ENCODE results near the gene RBM20. TPM values are rescaled to one million over a fixed set of nuclear protein-coding genes. Genes with fewer than 3 reads are reported as not detected.

The RBM20 gene
- total RNA-seq, 1 donor from 2014 or later: 0.58 TPM

DNA sequence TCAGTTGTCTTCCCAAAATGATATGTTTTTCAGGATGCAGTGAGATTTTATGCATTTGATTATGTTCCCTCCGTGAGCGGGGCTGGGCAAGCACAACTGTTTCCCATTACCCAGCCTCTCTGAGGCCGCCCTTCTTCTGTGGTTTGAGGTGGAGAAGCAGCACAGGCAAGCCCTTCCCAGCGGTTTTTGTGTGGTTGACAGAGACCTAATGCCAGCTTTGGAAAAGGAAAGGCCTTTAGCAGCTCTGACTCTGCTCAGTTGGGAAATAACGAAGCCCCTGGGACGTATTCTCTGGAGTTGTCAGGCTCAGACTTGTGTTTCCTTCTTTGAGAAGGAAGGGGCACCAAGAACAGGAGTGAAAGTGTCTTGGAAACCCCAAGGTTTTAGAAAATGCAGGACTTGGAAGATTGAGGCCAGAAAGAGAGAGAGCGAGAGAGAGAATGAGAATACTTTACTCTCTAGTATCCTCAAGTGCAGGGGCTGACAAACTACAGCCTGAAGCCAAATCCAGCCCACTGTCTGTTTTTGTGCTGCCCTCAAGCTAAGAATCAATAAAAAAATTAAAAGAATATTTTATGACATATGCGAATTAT is 207.0 kb downstream of the RBM20 start:
- TF ChIP-seq CTCF (conservative IDR thresholded peaks at IDR 0.05): no peak
- DNase-seq (ENCODE audit: low read depth, low spot score): no peak
- Mint-ChIP-seq H3K9me3 (peaks cover 7% of the 10 kb centered on the region), H3K4me1 (peaks cover 7% of the 10 kb centered on the region), H3K27me3 (ENCODE audit: low read depth) (no peaks in the 10 kb centered on the region), H3K36me3 (ENCODE audit: low read depth) (no peaks in the 10 kb centered on the region), H3K27ac (ENCODE audit: unreplicated experiment) (no peak overlapping the region), H3K4me3 (no peak overlapping the region)

DNA sequence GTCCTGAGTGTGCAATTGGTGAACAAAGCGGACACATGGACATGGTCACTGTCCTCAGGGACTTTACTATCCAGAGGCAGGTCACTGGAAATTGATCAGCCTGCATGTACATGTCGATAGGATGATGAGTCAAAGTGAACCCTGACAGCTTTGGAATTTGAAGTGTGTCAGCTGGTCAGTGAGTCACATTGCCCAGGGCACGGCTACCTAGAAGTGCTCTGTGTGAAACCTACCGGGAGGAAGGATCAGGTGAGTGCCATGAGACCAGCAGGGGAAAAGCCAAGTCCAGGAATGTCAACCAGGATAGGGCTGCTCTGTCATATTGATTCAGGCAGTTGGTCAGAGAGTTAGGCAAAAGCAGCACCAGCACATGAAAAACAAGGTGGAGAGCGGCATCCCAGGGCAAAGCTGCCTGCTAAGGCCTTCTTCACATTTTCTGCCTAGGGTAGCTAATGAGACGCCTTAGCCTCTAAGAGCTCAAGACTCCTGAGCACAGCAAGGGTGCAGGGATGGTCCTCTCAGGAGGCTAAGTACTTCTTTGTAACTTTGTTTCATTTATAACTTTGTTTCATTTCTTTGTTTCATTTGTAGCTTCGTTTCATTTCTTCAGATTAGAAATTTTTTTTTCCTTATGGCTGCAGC is 208.2 kb downstream of the RBM20 start:
- Mint-ChIP-seq H3K27ac (ENCODE audit: unreplicated experiment) (no peak overlapping the region), H3K4me3 (no peak overlapping the region), H3K27me3 (ENCODE audit: low read depth) (no peaks in the 10 kb centered on the region), H3K4me1 (peaks cover 7% of the 10 kb centered on the region), H3K36me3 (ENCODE audit: low read depth) (no peaks in the 10 kb centered on the region), H3K9me3 (peaks cover 7% of the 10 kb centered on the region)
- no peak for DNase-seq (ENCODE audit: low read depth, low spot score)
- no peak for TF ChIP-seq CTCF (conservative IDR thresholded peaks at IDR 0.05)

- H3K4me1 Mint-ChIP-seq: peaks cover 12% of the 10 kb centered on the region
- no peaks in the 10 kb centered on the region for H3K27me3 Mint-ChIP-seq (ENCODE audit: low read depth)
- H3K9me3 Mint-ChIP-seq: peaks cover 7% of the 10 kb centered on the region
- no peak overlapping the region for H3K27ac Mint-ChIP-seq (ENCODE audit: unreplicated experiment)
- no peak for DNase-seq (ENCODE audit: low read depth, low spot score)
- no peak for TF ChIP-seq CTCF (conservative IDR thresholded peaks at IDR 0.05)
- no peak overlapping the region for H3K4me3 Mint-ChIP-seq
- no peaks in the 10 kb centered on the region for H3K36me3 Mint-ChIP-seq (ENCODE audit: low read depth)
These were observed 208.8 kb downstream of the RBM20 start for GRCh38 chr10:110852947-110853346.

GRCh38 chr10:110853921-110854605 is 209.9 kb downstream of the RBM20 start:
- H3K27me3 Mint-ChIP-seq (ENCODE audit: low read depth): no peaks in the 10 kb centered on the region
- peaks cover 15% of the 10 kb centered on the region for H3K4me1 Mint-ChIP-seq
- no peak overlapping the region for H3K27ac Mint-ChIP-seq (ENCODE audit: unreplicated experiment)
- no peak for TF ChIP-seq CTCF (conservative IDR thresholded peaks at IDR 0.05)
- H3K4me3 Mint-ChIP-seq: no peak overlapping the region
- DNase-seq (ENCODE audit: low read depth, low spot score): no peak
- no peaks in the 10 kb centered on the region for H3K36me3 Mint-ChIP-seq (ENCODE audit: low read depth)
- peaks cover 7% of the 10 kb centered on the region for H3K9me3 Mint-ChIP-seq

DNA sequence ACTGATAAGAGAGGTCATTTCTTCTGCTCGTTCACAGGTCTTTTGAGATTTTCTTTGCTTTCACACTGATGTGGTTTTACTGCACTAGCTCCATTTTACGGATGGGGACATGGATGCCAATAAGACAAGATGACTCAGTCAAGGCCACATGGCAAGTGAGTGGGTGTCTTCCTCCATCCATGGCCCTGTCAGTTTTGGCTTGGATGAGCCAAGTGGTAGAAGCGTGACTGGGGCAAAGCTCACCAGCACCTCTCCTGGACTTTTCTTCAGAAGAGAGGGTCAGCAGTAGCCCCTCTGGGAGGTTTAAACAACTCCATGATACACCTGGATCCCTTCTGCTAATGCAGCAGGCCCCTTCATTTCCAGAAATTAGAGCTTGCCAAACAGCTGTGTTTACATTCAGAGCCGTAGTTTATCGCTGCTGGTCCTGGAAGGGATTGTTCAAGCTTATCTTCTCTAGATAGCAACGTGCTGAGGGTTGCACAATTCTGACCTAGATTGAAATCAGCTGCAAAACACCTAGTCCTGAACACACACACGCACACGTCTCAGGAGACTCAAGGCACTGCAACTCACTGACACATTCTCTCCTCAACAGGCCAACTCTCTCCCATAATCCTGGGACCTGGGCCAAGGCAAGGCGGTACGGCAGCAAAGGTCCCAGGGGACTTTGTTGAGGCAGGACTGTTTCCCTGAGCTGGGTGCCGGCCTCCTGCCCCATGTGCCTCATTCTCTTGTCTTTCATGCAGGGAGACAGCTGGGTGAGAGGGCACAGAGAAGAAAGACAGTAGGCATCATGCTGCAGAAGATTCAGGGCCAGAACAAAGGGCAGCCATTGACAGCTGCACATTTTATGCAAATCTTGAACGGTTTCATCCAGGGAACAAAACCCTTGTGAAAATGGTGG is 213.4 kb downstream of the RBM20 start:
- peak overlapping the region; percentile 45 for H3K27ac Mint-ChIP-seq (ENCODE audit: unreplicated experiment)
- no peak for DNase-seq (ENCODE audit: low read depth, low spot score)

More for the DNA sequence above, 213.4 kb downstream of the RBM20 start:
- Mint-ChIP-seq H3K4me1 (peaks cover 31% of the 10 kb centered on the region), H3K27me3 (ENCODE audit: low read depth) (no peaks in the 10 kb centered on the region), H3K36me3 (ENCODE audit: low read depth) (no peaks in the 10 kb centered on the region), H3K4me3 (no peak overlapping the region), H3K9me3 (peaks cover 7% of the 10 kb centered on the region)
- no peak for TF ChIP-seq CTCF (conservative IDR thresholded peaks at IDR 0.05)
